ENCODE results near the gene ZNF423.

Gene ZNF423

GRCh38 chr16:49441366-49441780, 414.5 kb downstream of the ZNF423 start:
- peak overlapping the region; percentile 47 for H3K4me3 Mint-ChIP-seq

GRCh38 chr16:49440156-49441065, 415.5 kb downstream of the ZNF423 start:
- peaks cover 65% of the 10 kb centered on the region for H3K4me1 Mint-ChIP-seq
- H3K27me3 Mint-ChIP-seq (ENCODE audit: low read depth, poor library complexity), result peaks cover 35% of the 10 kb centered on the region
- H3K9me3 Mint-ChIP-seq, result no peaks in the 10 kb centered on the region
- no peak for TF ChIP-seq CTCF (IDR thresholded peaks at IDR 0.05)
- H3K4me3 Mint-ChIP-seq, result peak overlapping the region; percentile 47
- no peak for DNase-seq
- H3K27ac Mint-ChIP-seq, result no peak overlapping the region
- H3K36me3 Mint-ChIP-seq (ENCODE audit: low read depth), result no peaks in the 10 kb centered on the region

More at GRCh38 chr16:49441366-49441780, 414.5 kb downstream of the ZNF423 start:
- Mint-ChIP-seq H3K9me3 (no peaks in the 10 kb centered on the region), H3K4me1 (peaks cover 66% of the 10 kb centered on the region), H3K27ac (no peak overlapping the region), H3K36me3 (ENCODE audit: low read depth) (no peaks in the 10 kb centered on the region), H3K27me3 (ENCODE audit: low read depth, poor library complexity) (peaks cover 28% of the 10 kb centered on the region)
- no peak for TF ChIP-seq CTCF (IDR thresholded peaks at IDR 0.05)
- peak; percentile 40 for DNase-seq

- Mint-ChIP-seq H3K27ac (no peak overlapping the region), H3K9me3 (no peaks in the 10 kb centered on the region), H3K4me3 (no peak overlapping the region), H3K4me1 (peaks cover 60% of the 10 kb centered on the region), H3K27me3 (ENCODE audit: low read depth, poor library complexity) (peaks cover 35% of the 10 kb centered on the region), H3K36me3 (ENCODE audit: low read depth) (no peaks in the 10 kb centered on the region)
- no peak for TF ChIP-seq CTCF (IDR thresholded peaks at IDR 0.05)
- no peak for DNase-seq
Measured at GRCh38 chr16:49439676-49440075, 416.2 kb downstream of the ZNF423 start.

- Mint-ChIP-seq H3K27ac (peak overlapping the region; percentile 16), H3K9me3 (no peaks in the 10 kb centered on the region), H3K4me3 (no peak overlapping the region), H3K36me3 (ENCODE audit: low read depth) (no peaks in the 10 kb centered on the region), H3K27me3 (ENCODE audit: low read depth, poor library complexity) (peaks cover 36% of the 10 kb centered on the region), H3K4me1 (peaks cover 60% of the 10 kb centered on the region)
- DNase-seq, result no peak
- TF ChIP-seq CTCF (IDR thresholded peaks at IDR 0.05), result no peak
Measured at GRCh38 chr16:49439050-49439449, 416.9 kb downstream of the ZNF423 start.

Measured in nephron progenitor cell (in vitro differentiated cells).